Stimulated activated CD4-positive, alpha-beta T cell treated with anti-CD3 and anti-CD28 coated beads, Interleukin-2, amount 100 ng/mL, for 48 hours (primary cell): ENCODE results near the gene ADAMTS19.
"Not testable (repeated sequence)": the region's sequence is repeated elsewhere in the genome, so short reads cannot be mapped to it uniquely, and the experiment has no call there.

Experiments
- DNase-seq, 2 donors: peaks; one replicate each; pipeline ENCODE4 v3.0.0-alpha.2; 2020

ADAMTS19 gene

DNA sequence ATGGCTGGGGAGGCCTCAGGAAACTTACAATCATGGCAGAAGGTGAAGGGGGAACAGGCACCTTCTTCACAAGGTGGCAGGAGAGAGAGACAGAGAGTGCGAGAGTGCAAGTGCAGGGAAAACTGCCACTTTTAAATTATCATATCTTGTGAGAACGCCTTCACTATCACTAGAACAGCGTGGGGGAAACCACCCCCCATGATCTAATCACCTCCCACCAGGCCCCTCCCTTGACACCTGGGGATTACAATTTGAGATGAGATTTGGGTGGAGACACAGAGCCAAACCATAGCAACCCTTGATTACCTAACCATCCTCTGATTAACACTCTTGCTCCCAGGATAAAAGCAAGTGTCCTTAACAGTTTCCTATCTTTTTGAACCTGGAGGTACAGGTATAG lies 21.1 kb downstream of the ADAMTS19 start:
- DNase-seq: no peak

DNA sequence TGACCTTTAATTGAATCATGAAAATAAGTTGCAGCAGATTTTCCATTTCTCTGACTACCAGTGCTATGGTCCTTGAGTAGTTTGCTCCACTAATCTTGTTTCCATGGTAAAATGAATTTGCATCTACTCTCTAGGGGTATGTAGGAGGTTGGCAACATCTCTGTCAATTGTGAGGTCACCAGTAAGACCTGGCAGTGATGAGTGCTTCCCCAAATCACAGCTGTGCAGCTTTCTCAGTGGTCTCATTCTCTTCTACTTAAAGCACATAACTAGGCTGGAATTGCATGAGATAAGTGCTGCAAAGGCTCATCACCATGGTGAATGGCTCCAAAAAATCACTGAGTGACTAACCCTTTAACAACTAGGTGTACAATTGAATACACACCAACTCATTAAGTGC lies 36.3 kb downstream of the ADAMTS19 start:
- DNase-seq: no peak

DNA sequence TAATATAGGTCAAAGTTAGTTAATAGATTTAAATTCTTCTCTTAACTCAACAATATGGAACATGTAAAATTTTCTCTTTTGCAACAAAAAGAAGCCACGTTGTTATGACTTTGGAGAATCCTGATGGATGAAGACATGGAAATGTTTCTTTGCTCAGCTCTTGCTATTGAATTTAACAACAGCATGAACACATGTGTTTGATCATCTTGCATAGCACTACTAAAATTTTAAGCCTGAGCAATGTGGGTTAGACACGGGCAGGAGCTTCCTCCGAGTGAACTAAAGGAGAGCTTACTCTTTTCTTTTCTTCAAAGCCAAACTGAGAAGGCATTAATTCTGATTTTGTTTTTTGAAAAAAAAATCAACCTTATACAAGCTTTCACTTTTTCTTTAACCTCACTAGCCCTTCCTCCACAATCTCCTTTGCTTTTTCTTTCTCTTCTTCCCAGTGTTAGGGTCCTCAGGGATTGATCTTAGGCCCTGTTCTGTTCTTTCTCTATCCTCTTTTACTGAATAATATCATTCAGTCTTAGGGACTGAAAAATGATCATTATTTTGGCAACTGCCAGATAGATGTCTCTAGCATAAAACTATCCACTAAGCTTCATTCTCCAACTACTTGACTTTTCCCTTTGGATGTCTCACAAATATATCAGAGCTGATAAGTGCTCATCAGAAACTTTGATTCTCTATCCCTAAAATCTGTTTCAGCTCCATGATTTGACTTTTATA lies 36.9 kb downstream of the ADAMTS19 start:
- no peak for DNase-seq

DNA sequence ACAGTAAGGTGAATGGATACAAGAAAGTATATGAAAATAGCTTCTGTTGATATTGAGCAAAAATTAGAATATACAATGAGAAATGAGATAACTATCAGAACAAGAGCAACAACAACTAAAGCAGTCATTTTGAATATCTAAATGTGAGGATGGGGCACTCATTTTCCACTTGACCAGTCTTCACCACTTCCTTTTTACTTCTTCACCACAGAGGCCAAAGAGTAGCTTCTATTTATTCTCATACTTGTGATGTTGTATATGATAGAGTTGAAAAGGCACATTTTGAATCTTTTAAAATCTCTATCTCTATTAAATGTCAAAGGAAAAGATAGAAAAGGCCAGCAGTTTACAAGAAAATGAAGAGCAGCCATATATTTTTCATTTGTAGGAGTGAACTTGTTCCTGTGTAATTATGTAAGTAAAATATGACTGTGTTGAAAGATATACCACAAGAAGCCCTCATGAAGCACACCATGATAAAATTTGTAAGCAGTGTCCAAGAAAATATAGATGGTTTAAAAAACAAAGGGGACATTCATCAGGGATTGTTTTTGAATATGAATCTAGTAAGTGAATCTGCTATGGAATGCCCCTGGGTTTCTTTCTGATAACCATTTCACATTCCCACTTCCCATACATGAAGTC lies 39.2 kb downstream of the ADAMTS19 start:
- DNase-seq: no peak

DNA sequence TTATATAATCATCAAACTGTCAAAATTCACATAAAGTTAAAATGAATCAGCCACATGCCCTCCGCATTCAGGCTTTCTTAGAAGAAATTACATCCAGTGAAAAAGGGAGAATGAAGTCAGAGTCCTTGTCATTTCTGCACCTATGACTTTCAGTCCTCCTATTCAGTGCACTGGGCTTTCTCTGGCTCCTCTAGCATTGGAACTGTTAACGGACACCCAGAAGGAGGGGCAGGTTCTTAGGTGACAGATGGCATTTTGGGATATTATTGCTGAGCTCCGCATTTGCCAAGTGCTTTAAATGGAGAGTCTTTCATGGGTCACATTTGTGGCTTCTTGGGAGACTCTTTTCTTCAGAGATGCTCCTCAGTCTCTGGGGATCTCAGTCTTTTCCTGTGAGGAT lies 40.0 kb downstream of the ADAMTS19 start:
- DNase-seq: no peak

DNA sequence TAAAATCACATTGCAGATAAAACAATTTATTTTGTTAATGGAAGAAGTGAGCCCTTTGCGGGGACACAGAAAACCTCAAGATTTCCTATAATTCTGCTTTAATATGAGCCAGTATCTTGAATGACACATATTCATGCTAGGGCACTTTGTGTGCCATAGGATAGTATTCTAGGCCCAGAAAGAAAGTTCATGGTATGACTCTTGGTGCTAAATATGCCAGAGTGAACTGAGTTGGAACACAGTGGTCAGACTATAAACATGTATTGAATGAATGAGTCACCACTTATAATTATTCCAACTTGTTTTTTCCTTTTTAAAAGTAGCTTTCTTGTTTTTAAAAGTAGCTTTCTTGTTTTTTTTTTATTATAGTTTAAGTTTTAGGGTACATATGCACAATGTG lies 46.0 kb downstream of the ADAMTS19 start:
- DNase-seq: no peak

DNA sequence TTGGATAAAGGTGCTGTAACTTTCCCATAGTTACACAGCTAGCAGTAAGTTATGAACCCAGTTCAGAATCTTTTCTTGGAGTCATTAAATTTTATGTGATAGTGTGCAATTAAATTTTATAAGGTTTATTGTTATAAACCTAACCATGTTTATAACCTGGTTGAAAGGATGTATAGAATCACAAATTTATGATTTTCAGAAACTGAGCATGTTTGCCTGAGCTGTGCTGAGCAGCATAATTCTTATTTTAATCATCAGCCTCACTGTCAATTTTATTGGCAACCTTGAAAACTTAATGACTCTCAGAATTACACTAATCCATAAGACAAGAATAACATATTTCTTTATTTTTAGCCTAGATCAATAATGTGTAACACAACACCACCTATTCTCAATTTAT lies 46.9 kb downstream of the ADAMTS19 start:
- DNase-seq: no peak

DNA sequence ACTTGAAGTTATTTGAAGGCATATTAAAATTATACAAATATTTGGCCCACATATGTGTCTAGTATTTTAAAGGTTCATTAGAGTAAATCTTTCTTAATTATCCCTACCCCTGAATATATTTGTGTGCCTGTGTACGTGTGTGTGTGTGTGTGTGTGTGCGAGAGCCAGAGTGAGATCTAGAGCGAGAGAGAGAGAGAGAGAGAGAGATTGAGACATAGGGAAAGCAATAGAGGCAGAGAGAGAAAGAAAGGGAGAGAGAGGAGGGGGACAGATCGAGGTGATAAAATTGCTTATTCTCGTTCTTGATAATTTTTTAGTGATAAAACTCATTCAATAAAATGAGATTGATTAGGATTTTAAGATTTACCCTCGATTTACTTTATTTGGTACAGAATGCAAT lies 47.4 kb downstream of the ADAMTS19 start:
- no peak for DNase-seq

DNA sequence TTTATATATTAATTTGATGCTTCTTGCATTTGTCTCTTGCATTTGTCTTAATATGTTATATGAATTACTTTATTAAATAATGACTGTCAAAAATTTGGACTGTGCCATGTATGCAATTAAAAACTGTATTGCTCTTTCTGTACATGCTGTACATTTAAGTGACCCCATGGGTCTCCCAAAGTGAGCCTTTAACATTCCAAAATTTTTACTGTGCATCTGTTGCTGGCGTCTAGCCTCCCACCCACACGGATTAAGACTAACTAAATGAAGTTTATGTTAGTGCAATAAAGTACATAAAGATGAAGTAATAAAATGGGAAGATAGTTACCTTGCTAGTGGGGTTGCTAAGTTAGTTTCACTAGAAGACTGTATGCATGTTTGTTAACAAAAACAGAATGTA lies 48.5 kb downstream of the ADAMTS19 start:
- DNase-seq: no peak

DNA sequence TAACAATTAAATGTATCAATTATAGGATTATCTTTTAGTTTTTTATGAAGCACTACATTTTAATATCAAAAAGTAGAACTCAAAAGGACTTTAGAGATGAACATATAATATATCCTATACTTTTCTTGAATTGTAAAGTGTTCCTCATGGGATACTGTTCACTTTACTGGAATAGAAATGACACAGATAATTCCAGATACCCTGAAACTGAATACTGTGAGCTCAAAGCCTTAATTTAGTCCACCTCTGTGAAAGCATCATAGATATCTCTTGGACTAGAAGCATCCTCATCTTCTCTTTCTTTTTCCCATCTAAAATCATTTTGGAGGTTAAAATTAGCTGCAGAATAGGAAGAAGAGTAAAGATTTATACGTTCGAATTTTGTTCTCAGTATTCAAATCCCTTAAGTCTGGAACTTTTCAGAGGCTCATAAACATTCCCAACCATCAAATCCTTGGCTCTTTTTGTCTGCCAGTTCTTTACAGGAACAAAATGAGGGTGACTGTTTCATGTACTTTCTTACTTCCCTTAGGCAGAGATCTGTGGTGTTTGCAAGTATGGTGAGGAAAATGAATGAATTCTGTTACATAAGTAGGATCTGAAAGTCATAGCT lies 49.4 kb downstream of the ADAMTS19 start:
- no peak for DNase-seq

DNA sequence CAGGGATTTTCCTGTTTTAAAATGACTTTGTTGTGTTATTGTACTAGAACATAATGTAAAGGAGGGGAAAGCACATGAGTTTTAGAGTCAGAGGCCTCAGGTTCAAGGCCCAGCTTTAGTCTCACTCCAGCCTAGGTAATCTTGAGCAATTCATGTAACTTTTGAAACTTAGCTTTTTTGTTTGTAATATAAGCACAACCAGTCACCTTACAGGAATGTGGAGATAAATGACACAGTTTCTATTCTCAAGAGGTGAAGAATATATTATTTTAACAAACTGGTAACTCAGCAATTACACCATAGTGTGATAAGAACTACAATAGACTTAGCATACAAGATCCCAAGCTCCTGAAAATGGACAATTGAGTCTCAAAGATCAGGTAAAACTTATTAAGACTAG lies 51.2 kb downstream of the ADAMTS19 start:
- no peak for DNase-seq

DNA sequence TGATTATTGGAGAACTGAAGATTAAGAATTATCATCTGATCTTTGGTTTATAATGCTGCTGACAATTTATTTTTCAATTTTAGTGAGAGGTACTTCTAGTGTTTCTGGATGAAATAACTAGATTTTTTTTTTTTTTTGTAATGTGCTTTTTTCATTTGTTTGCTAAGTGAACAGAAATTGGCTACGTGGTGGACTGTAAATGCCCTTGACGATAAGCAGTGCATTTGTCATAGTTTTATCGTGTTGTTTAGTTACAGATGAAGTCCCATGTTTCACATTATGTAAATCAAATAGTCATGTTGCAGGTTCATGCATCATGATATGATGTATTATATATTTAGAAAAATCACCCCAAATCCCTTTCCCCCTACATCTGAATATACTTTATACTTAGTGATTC lies 81.0 kb downstream of the ADAMTS19 start:
- no peak for DNase-seq

DNA sequence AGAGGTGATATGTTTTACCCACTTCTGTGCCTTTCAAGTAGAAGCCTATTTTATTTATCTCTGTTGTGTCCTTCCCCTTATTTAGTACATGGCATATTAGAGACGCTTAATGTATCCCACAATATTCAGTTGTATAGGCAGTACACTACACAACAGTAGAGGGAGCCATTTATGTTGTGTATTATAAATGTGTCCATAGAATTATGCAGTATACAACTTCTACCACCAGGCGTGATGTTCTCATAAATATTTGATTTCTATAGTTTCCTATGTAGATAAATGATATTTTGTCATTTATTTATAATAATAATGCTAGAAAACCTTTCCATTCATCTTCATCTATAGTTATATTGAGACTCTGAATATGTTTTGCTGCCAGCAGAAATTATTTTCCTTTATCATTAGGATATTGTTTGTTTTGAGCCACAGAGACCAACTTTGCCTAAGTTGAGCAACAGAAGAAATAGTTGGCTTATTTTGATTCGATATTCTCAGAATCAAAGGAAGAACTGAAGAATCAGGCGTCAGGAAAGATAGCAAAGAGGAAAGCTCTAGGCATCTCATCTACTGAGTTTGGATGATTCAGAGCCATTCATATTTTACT lies 81.7 kb downstream of the ADAMTS19 start:
- DNase-seq: no peak

DNA sequence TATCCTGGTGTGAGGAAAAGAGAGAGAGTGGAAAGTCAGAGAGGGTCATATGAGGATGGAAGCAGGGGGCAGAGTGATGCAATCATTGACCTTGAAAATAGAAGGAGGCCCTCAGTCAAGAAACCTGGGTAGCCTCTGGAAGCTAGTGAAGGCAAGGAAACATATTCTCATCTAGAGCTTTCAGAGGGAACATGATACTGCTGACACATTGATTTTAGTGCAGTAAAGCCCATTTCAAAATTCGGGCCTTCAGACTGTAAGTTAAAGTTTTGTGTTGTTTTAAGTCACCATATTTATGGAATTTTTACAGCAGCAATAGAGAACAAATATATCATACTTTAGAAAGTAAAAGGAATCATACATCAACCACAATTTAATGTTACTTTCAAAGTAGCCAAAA lies 87.0 kb downstream of the ADAMTS19 start:
- no peak for DNase-seq

DNA sequence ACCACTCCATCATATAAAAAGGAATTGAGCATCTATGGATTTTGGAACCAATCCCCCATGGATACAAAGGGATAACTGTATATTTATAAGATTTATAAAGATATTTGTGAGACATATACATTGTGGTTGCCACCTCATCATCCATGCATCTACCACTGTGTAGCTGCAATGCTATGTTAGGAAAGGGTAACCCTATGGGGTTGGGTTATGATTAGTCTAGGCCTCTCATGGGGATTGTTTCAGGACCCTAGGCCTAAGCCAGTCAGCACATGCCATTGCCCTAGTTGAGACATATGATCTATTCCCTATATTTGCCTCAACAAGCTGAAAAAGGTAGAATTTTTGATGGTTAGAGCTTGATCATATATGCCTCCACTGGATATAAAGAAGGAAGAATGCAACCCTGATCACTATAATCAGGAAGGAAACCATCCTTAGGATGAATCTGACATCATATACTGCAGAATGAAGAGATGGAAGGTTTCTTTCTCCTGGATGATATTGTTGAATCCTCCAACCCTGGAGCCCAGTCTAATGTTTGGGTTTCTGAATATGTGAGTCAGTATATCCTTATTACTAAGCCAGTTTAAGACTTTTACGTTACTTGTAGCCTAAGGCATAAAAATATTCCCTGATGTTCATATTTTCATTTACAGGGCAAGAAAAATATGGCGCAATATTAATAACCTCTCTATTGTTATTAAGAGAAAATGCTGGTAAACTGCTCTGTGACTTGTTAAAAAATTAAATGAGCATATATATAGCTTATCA lies 94.2 kb downstream of the ADAMTS19 start:
- DNase-seq: no peak

DNA sequence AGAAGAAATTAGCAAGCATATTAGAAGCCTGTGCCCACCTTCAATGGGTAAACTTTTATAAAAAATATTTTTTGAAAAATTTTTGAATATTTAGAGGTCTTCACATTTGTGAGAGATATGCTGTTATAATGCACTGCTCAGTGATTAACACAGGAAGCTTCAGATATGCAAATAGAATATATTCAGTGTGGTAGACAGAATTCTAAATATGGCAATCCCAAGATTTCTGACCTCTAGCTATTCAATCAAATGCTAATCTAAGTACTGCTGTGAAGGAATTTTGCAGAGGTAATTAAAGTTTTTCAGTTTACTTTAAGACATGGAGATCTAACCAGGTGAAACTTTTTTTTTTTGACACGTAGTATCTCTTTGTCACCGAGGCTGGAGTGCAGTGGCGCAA lies 103.5 kb downstream of the ADAMTS19 start:
- DNase-seq: no peak

DNA sequence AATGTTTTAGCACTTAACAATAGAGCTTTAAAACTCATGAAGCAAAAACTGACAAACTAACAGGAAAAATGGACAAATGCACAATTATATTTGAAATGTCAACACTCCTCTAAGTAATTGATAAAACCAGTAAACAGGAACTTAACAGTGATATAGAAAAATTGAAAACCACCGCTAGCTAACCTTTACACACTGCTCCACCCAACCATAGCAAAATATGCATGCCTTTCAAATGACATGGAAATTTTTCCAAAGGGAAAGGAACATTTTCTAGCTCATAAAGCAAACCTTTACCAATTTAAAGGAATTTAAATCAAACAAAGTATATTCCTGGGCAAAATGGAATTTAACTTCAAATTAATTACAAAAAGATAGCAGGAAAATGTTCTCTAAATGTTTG lies 109.2 kb downstream of the ADAMTS19 start:
- DNase-seq: no peak

DNA sequence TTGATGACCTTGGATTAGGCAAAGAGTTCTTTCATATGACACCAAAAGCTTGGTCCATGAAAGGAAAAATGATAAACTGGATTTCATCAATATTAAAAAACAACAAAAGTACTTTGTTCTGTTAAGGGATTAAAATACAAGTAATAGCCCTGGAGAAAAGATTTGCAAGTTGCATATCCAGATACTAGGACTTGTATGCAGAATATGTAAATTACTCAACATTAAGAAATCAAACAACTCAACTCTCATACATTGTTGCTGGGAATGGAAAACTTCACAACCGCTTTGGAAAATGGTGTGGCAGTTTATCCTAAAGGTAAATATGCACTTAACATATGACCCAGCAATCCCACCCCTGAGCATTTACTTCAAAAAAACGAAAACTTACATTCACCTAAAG lies 112.0 kb downstream of the ADAMTS19 start:
- no peak for DNase-seq

DNA sequence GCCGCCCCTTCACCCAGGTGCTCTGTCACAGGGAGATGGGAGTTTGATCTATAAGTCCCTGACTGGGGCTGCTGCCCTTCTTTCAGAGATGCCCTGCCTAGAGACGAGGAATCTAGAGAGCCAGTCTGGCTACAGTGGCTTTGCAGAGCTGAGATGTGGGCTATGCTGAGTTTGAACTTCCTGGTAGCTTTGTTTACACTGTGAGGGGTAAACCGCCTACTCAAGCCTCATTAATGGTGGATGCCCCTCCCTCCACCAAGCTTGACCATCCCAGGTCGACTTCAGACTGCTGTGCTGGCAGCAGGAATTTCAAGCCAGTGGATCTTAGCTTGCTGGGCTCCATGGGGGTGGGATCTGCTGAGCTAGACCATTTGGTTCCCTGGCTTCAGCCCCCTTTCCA lies 124.4 kb downstream of the ADAMTS19 start:
- DNase-seq: not testable (repeated sequence)

DNA sequence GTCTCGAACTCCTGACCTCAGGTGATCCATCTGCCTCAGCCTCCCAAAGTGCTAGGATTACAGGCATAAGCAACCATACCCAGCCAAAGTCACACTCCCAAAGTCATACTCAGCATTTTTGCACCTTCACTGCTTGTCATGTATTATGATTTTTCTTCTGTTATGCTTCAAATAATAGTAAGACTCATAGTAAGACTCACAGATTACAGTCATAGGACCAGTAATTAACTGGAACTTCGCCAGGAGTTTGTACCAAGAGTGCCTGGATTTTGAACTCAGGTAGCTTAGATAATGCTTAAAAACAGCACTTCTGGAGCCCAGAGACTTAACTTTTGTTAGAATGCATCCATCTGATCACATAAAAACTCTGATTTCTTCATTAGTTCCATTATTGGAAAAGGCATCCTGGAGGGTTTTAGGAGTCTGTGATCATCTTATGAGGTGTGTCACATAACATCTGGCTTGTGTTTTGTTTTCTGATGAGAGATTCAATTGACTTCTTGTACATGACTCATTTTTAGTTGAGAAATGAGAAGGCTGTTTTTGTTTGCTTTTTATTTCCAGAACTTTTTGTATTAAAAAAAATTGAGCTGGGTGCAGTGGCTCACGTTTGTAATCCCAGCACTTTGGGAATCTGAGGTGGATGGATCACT lies 131.5 kb downstream of the ADAMTS19 start:
- no peak for DNase-seq

DNA sequence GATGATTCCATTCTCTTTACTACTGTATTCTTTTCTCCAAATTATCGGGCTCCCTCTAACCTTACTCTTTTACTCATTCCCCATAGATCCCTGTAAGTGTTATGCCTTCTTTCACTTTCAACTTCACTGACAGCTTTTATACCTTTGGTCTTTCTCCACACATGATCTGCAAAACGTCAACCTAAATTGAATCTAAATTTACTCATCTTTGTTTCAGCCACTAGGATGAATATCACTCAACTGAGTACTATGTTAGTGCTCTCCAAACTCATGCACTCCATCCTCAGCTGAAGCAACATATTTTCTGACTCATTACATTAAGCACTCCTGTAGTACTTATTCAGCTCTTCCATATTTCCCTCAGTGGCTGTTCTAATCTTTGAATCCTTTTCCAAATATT lies 133.4 kb downstream of the ADAMTS19 start:
- no peak for DNase-seq

DNA sequence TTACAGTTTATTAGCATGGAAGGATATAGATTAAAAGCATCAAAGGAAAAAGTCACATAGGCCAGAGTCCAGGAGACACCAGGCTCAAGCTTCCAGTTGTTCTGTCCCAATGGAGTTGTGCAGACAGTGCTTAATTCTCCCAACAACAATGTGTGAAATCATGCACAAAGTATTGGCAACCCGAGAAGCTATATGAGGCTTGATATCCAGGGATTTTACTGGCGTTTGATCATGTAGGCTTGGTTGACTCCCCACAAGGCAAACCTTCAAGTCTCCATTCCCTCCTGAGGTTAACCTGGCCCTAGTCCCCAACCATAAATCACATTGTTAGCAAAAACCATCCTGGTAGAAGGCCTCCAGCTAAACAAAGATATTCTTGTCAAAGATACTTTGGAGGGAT lies 141.5 kb downstream of the ADAMTS19 start:
- no peak for DNase-seq

DNA sequence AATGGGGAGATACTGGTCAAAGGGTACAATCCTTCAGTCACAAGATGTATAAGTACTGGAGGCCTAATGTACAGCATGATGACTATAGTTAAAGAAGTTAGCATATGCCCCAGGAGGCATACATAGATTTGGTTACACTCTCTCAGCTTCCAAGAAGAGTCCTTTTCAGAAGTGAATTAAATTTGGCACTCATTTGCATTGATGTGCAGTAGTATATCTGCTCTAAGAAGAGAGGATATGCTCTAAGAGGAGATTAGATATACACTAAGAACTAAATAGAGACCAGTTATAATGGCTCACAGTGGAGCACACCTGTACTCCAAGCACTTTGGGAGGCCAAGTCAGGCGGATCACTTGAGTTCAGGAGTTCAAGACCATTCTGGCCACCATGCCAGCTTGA lies 148.3 kb downstream of the ADAMTS19 start:
- DNase-seq: no peak
